Activated T-cell treated with anti-CD3 and anti-CD28 coated beads for 4 hours (primary cell): ENCODE measurements around the gene CCDC106.

ENCODE experiments used
- DNase-seq: peaks from one replicate; pipeline ENCODE4 v3.0.0-alpha.2; 2020

CCDC106 gene

GRCh38 chr19:55670280-55671053, 22.5 kb downstream of the CCDC106 start:
- no peak for DNase-seq

GRCh38 chr19:55671054-55671378, 23.0 kb downstream of the CCDC106 start:
- no peak for DNase-seq

DNA sequence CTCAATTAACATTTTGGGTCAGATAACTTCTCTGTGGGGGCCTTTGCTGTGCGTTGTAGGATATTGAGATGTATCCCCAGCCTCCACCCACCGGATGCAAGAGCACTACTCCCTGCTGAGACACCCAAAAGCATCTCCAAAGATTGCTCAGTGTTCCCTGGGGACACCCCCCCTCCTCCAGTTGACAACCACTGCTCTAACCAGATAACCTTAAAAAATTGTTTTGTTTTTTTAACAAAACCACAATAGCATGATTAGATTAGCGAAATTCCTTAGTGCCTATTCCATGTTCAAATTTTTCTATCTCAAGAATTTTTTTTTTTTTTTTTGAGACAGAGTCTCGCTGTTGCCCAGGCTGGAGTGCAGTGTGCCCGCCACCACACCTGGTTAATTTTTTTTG, 24.4 kb downstream of the CCDC106 start:
- no peak for DNase-seq

DNA sequence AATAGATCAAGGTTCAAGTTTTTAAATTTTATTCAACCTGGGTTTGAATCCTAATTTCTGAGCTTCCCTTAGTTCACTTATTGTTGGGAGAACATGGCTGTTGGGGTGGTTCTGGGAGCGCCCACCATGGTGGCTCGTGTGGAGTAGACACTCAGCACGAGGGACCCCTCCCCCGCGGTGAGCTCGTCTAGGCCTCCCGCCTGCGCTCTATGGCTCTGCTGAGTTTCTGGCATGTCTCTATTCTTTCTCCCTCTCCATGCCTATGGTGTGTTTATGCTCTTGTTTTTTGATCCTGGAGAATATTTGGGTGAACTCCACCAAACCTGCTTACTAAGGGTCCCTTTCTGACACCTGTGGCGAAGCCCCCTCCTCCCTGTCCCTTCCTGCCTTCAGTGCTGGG, 25.5 kb downstream of the CCDC106 start:
- DNase-seq, result no peak

DNA sequence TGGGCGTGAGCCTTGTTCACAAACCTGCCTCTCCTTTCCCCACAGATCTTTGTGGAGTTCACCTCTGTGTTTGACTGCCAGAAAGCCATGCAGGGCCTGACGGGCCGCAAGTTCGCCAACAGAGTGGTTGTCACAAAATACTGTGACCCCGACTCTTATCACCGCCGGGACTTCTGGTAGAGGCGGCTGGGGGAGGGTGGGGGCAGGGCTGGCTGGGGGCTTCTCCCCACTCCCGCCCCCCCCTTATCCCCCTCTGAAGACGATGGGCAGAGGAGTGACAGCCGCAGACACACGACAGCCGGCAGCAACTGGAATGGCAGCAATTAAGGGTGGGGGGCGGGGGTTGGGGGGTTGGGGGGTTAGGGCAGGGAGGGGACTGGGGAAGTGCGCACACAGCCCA, 25.9 kb downstream of the CCDC106 start:
- no peak for DNase-seq

DNA sequence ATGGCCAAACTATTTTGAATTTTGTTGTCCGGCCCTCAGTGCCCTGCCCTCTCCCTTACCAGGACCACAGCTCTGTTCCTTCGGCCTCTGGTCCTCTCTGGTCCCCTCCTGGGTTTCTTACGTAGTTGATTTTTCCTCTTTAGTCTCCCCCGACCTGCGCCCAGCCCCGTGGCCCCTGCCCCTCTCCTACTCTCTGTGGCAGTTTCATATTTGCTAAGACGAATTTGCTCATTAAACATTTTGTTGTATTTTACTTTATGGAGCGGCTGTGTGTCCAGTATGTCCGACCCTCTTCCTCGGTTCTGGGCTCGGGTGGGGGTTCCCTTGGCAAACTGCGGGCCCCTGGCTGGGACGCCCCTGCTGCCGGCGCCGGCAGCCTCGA, 26.4 kb downstream of the CCDC106 start:
- no peak for DNase-seq

- DNase-seq, result peak; percentile 95
Measured at GRCh38 chr19:55674841-55675660, 27.0 kb downstream of the CCDC106 start, which contains the start of gene EPN1. Gene EPN1, plus strand, starts transcription at chr19:55675226. Its CDS starts 3,402 bp downstream, at chr19:55678628.

- DNase-seq, result no peak
Measured at GRCh38 chr19:55675661-55676354, 27.8 kb downstream of the CCDC106 start.

DNA sequence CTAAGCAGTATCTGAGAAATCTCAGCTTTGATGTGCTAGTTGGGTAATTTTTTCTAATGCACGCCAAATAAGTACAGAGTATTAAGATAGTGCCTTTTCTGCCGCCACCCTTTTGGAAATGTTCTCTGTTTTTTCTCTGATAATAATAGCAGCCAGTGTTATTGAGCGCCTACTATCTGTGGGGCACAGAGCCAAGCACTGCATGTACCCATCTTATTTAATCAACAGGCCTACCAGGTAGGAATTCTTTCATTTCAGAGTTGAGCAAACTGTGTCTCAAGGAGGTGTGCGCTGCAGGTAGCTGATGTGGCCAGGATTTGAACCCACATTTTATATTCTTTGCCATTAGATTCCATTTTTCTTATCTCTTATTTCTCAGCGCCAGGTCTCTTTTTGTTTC, 28.4 kb downstream of the CCDC106 start:
- no peak for DNase-seq

GRCh38 chr19:55676889-55677505, 29.0 kb downstream of the CCDC106 start:
- DNase-seq, result no peak

GRCh38 chr19:55677572-55678028, 29.6 kb downstream of the CCDC106 start:
- DNase-seq, result no peak

DNA sequence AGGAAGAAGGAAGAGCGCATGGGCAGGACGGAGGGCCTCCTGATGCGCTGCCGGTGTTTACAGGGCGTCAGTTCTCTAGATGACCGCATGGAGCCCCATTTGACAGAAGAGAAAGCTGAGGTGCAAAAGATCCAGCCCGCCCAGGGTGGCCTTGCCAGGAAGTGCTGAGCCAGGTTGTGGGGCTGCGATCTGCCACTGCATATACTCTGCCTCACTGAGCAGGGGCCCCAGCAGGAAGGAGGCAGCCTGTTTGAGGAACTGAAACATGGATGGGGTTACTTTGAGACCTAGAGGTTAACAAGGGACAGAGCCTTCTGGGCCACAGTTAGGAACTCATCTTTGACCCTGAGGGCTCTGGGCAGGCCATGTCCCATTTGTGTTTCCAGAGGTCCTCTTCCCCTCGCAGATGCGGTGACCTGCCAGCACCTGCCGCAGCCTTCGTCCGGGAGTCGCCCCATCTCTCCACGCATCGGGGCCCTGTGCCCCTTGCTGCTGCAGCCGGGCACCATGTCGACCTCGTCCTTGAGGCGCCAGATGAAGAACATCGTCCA, 30.2 kb downstream of the CCDC106 start:
- no peak for DNase-seq

- no peak for DNase-seq
Measured at GRCh38 chr19:55679343-55680257, 31.6 kb downstream of the CCDC106 start.

GRCh38 chr19:55680339-55681130, 32.5 kb downstream of the CCDC106 start:
- DNase-seq, result no peak

GRCh38 chr19:55681131-55682092, 33.4 kb downstream of the CCDC106 start:
- DNase-seq, result no peak

GRCh38 chr19:55683449-55684261, 35.6 kb downstream of the CCDC106 start:
- DNase-seq, result no peak

- no peak for DNase-seq
Measured at GRCh38 chr19:55684946-55685681, 37.1 kb downstream of the CCDC106 start.

- no peak for DNase-seq
Measured at GRCh38 chr19:55685776-55686175, 37.8 kb downstream of the CCDC106 start.
